SK-N-SH (cell line): ENCODE results near the gene ARID1A.

Source experiments
- EZH2phosphoT487 ChIP-seq: fragments of 200-600 bp; sonication (generic); IDR thresholded peaks from 2 replicates; pipeline ENCODE4 v1.6.1; 2017; ENCODE audit warnings: low read depth, mixed run types, mild to moderate bottlenecking, antibody characterized with exemption, moderate library complexity, borderline replicate concordance
- GABPA ChIP-seq: IDR thresholded peaks from 2 replicates; pipeline ENCODE4 v1.4.0; 2012; ENCODE audit warnings: low read depth, mild to moderate bottlenecking
- NRF1 ChIP-seq: IDR thresholded peaks from 2 replicates; pipeline ENCODE4 v1.6.1; 2012; ENCODE audit warnings: low read depth, mild to moderate bottlenecking, low read length
- POLR2AphosphoS5 ChIP-seq: IDR thresholded peaks from 2 replicates; pipeline ENCODE4 v1.6.1; 2012; ENCODE audit warnings: low read depth, low read length
- RFX5 ChIP-seq: IDR thresholded peaks from 2 replicates; pipeline ENCODE4 v1.6.1; 2012; ENCODE audit warnings: mild to moderate bottlenecking, improper control_type of control experiment, low read length
- TCF12 ChIP-seq: IDR thresholded peaks from 2 replicates; pipeline ENCODE4 v1.4.0; 2012
- TF ChIP-seq, protein P1 (sequence below): fragments of 200-600 bp; sonication (generic); IDR thresholded peaks from 2 replicates; pipeline ENCODE4 v1.6.1; 2017; ENCODE audit warnings: antibody characterized with exemption, mild to moderate bottlenecking, moderate library complexity

DNA sequence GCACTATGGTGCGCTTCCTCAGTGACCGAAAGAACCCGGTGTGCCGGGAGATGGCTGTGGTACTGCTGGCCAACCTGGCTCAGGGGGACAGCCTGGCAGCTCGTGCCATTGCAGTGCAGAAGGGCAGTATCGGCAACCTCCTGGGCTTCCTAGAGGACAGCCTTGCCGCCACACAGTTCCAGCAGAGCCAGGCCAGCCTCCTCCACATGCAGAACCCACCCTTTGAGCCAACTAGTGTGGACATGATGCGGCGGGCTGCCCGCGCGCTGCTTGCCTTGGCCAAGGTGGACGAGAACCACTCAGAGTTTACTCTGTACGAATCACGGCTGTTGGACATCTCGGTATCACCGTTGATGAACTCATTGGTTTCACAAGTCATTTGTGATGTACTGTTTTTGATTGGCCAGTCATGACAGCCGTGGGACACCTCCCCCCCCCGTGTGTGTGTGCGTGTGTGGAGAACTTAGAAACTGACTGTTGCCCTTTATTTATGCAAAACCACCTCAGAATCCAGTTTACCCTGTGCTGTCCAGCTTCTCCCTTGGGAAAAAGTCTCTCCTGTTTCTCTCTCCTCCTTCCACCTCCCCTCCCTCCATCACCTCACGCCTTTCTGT, 84.6 kb downstream of the ARID1A start:
- TF ChIP-seq POLR2AphosphoS5 (no peak), NRF1 (no peak), GABPA (no peak), RFX5 (no peak), EZH2phosphoT487 (no peak), TCF12 (no peak)
- TF ChIP-seq, protein P1, sequence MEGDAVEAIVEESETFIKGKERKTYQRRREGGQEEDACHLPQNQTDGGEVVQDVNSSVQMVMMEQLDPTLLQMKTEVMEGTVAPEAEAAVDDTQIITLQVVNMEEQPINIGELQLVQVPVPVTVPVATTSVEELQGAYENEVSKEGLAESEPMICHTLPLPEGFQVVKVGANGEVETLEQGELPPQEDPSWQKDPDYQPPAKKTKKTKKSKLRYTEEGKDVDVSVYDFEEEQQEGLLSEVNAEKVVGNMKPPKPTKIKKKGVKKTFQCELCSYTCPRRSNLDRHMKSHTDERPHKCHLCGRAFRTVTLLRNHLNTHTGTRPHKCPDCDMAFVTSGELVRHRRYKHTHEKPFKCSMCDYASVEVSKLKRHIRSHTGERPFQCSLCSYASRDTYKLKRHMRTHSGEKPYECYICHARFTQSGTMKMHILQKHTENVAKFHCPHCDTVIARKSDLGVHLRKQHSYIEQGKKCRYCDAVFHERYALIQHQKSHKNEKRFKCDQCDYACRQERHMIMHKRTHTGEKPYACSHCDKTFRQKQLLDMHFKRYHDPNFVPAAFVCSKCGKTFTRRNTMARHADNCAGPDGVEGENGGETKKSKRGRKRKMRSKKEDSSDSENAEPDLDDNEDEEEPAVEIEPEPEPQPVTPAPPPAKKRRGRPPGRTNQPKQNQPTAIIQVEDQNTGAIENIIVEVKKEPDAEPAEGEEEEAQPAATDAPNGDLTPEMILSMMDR: no peak
